ENCODE measurements around the gene VSX2. TPM values are rescaled to one million over a fixed set of nuclear protein-coding genes. Genes with fewer than 3 reads are reported as not detected.

The VSX2 gene
- total and polyA plus RNA-seq, 2 of the 13 experiments (the other 11 are each of a cell fraction or from before 2014, with no cell fraction given) = 0.05 TPM; not detected in 1

- 0 out of 2 replicates have a peak, but pooled peaks have one; percentile 23 for TF ChIP-seq MLXIP (CRISPR knock-in tag; IDR thresholded peaks at IDR 0.05; ENCODE audit: borderline replicate concordance)
- peak; percentile 74 for TF ChIP-seq GATAD2A (CRISPR knock-in tag; IDR thresholded peaks at IDR 0.05)
- TF ChIP-seq, protein P1, sequence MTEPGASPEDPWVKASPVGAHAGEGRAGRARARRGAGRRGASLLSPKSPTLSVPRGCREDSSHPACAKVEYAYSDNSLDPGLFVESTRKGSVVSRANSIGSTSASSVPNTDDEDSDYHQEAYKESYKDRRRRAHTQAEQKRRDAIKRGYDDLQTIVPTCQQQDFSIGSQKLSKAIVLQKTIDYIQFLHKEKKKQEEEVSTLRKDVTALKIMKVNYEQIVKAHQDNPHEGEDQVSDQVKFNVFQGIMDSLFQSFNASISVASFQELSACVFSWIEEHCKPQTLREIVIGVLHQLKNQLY (CRISPR knock-in tag; IDR thresholded peaks at IDR 0.05) = peak; percentile 77; the same call in 1 of the 2 replicates
- TF ChIP-seq ESRRA (CRISPR knock-in tag; IDR thresholded peaks at IDR 0.05; ENCODE audit: low read depth) = peak; percentile 57; the same call in 1 of the 2 replicates
- peak; percentile 84 for TF ChIP-seq HIVEP1 (CRISPR knock-in tag; IDR thresholded peaks at IDR 0.05)
- no peak for TF ChIP-seq DPF2 (CRISPR knock-in tag; IDR thresholded peaks at IDR 0.05; ENCODE audit: borderline replicate concordance, low read depth)
- 0 out of 4 replicates have a peak, but pooled peaks of 1 of the 2 experiments have one; percentile 35 for TF ChIP-seq HMGXB4 (CRISPR knock-in tag; IDR thresholded peaks at IDR 0.05; ENCODE audit: borderline replicate concordance in 1 of 2, low read depth in 1 of 2)
- TF ChIP-seq CHD2 (IDR thresholded peaks at IDR 0.05; ENCODE audit: low read depth, low read length) = no peak
- no peak for TF ChIP-seq ZSCAN20 (CRISPR knock-in tag; IDR thresholded peaks at IDR 0.05; ENCODE audit: borderline replicate concordance)
- peak; percentile 78; the same call in 1 of the 2 replicates for TF ChIP-seq ZNF160 (CRISPR knock-in tag; IDR thresholded peaks at IDR 0.05)
- no peak for TF ChIP-seq ZNF138 (CRISPR knock-in tag; IDR thresholded peaks at IDR 0.05; ENCODE audit: low read depth)
- TF ChIP-seq U2AF2 (IDR thresholded peaks at IDR 0.05; ENCODE audit: low read depth, low read length) = no peak
- no peak for TF ChIP-seq HNRNPUL1 (IDR thresholded peaks at IDR 0.05; ENCODE audit: low read depth, low read length)
- no peak for TF ChIP-seq ZNF75D (CRISPR knock-in tag; IDR thresholded peaks at IDR 0.05; ENCODE audit: borderline replicate concordance)
- TF ChIP-seq ZNF275 (CRISPR knock-in tag; IDR thresholded peaks at IDR 0.05; ENCODE audit: borderline replicate concordance) = no peak
- TF ChIP-seq ZNF317 (CRISPR knock-in tag; IDR thresholded peaks at IDR 0.05) = peak; percentile 80
- TF ChIP-seq ZNF558 (CRISPR knock-in tag; IDR thresholded peaks at IDR 0.05; ENCODE audit: borderline replicate concordance) = no peak
- TF ChIP-seq, protein P2, sequence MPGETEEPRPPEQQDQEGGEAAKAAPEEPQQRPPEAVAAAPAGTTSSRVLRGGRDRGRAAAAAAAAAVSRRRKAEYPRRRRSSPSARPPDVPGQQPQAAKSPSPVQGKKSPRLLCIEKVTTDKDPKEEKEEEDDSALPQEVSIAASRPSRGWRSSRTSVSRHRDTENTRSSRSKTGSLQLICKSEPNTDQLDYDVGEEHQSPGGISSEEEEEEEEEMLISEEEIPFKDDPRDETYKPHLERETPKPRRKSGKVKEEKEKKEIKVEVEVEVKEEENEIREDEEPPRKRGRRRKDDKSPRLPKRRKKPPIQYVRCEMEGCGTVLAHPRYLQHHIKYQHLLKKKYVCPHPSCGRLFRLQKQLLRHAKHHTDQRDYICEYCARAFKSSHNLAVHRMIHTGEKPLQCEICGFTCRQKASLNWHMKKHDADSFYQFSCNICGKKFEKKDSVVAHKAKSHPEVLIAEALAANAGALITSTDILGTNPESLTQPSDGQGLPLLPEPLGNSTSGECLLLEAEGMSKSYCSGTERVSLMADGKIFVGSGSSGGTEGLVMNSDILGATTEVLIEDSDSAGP (CRISPR knock-in tag; IDR thresholded peaks at IDR 0.05; ENCODE audit: borderline replicate concordance) = peak; percentile 67
- TF ChIP-seq REL (CRISPR knock-in tag; conservative IDR thresholded peaks at IDR 0.05) = 0 out of 2 replicates have a peak, but pooled peaks have one; percentile 51
- TF ChIP-seq HOXA9 (CRISPR knock-in tag; IDR thresholded peaks at IDR 0.05; ENCODE audit: borderline replicate concordance) = peak; percentile 69; the same call in 1 of the 2 replicates
These were observed 56.8 kb downstream of the VSX2 start (continued) for GRCh38 chr14:74296037-74296467.

All from HepG2 (cell line).